ENCODE data around the gene FCN3.

FCN3 gene

GRCh38 chr1:27330786-27331185 lies 43.8 kb downstream of the FCN3 start:
- no peak overlapping the region for H3K4me3 ChIP-seq (ENCODE audit: low read depth, low read length)
- DNase-seq (ENCODE audit: low read depth) = no peak
- TF ChIP-seq, protein P1, sequence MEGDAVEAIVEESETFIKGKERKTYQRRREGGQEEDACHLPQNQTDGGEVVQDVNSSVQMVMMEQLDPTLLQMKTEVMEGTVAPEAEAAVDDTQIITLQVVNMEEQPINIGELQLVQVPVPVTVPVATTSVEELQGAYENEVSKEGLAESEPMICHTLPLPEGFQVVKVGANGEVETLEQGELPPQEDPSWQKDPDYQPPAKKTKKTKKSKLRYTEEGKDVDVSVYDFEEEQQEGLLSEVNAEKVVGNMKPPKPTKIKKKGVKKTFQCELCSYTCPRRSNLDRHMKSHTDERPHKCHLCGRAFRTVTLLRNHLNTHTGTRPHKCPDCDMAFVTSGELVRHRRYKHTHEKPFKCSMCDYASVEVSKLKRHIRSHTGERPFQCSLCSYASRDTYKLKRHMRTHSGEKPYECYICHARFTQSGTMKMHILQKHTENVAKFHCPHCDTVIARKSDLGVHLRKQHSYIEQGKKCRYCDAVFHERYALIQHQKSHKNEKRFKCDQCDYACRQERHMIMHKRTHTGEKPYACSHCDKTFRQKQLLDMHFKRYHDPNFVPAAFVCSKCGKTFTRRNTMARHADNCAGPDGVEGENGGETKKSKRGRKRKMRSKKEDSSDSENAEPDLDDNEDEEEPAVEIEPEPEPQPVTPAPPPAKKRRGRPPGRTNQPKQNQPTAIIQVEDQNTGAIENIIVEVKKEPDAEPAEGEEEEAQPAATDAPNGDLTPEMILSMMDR (IDR thresholded peaks at IDR 0.05; ENCODE audit: control insufficient read depth, extremely low read depth, insufficient read depth) = no peak

GRCh38 chr1:27327964-27328363 lies 46.7 kb downstream of the FCN3 start:
- H3K4me3 ChIP-seq (ENCODE audit: low read depth, low read length) = no peak overlapping the region
- no peak for DNase-seq (ENCODE audit: low read depth)
- TF ChIP-seq, protein P1 (IDR thresholded peaks at IDR 0.05; ENCODE audit: control insufficient read depth, extremely low read depth, insufficient read depth) = no peak

GRCh38 chr1:27325286-27325685 lies 49.3 kb downstream of the FCN3 start:
- TF ChIP-seq, protein P1 (IDR thresholded peaks at IDR 0.05; ENCODE audit: control insufficient read depth, extremely low read depth, insufficient read depth) = no peak
- no peak for DNase-seq (ENCODE audit: low read depth)
- H3K4me3 ChIP-seq (ENCODE audit: low read depth, low read length) = no peak overlapping the region

GRCh38 chr1:27322569-27323240 lies 51.9 kb downstream of the FCN3 start:
- H3K4me3 ChIP-seq (ENCODE audit: low read depth, low read length) = peak overlapping the region; percentile 73
- TF ChIP-seq, protein P1 (IDR thresholded peaks at IDR 0.05; ENCODE audit: control insufficient read depth, extremely low read depth, insufficient read depth) = no peak
- DNase-seq (ENCODE audit: low read depth) = no peak

GRCh38 chr1:27321813-27322568 lies 52.6 kb downstream of the FCN3 start, which contains the start of gene TMEM222:
Gene TMEM222, plus strand, starts transcription at chr1:27322163. Its CDS starts 35 bp downstream, at chr1:27322198.
- TF ChIP-seq, protein P1 (IDR thresholded peaks at IDR 0.05; ENCODE audit: control insufficient read depth, extremely low read depth, insufficient read depth) = 0 out of 2 replicates have a peak, but pooled peaks have one; percentile 6
- peak; percentile 86 for DNase-seq (ENCODE audit: low read depth)
- H3K4me3 ChIP-seq (ENCODE audit: low read depth, low read length) = peak within 1 kb of the TSS; percentile 73
